Kidney capillary endothelial cell (primary cell): ENCODE data around the gene GJA4.

Experiments
- DNase-seq: peaks from one replicate; pipeline ENCODE4 v3.0.0-alpha.2; 2018; ENCODE audit warnings: low spot score

The GJA4 gene

GRCh38 chr1:34839526-34840305 lies 46.9 kb downstream of the GJA4 start:
- no peak for DNase-seq

- DNase-seq: no peak
Measured at GRCh38 chr1:34840426-34840825, 47.6 kb downstream of the GJA4 start.

GRCh38 chr1:34842073-34842472 lies 49.3 kb downstream of the GJA4 start:
- no peak for DNase-seq

GRCh38 chr1:34842952-34843371 lies 50.2 kb downstream of the GJA4 start:
- DNase-seq: peak; percentile 92

- no peak for DNase-seq
Measured at GRCh38 chr1:34843392-34844251, 50.8 kb downstream of the GJA4 start.

GRCh38 chr1:34844252-34844634 lies 51.4 kb downstream of the GJA4 start:
- peak; percentile 70 for DNase-seq
